Measurements from ENCODE around the gene KRT31.
"Not testable (repeated sequence)": the region's sequence is repeated elsewhere in the genome, so short reads cannot be mapped to it uniquely, and the experiment has no call there.

The KRT31 gene

GRCh38 chr17:41396996-41397660 is at the start of gene KRT31:
KRT31 (minus strand) TSS chr17:41397608; CDS start chr17:41397539, 69 bp downstream.
- DNase-seq = no peak

- DNase-seq = no peak
Observed at GRCh38 chr17:41446806-41447205, 49.4 kb upstream of the KRT31 start.

GRCh38 chr17:41444640-41445039 is 47.2 kb upstream of the KRT31 start:
- no peak for DNase-seq

- no peak for DNase-seq
Observed at GRCh38 chr17:41444186-41444585, 46.8 kb upstream of the KRT31 start.

GRCh38 chr17:41442739-41443138 is 45.3 kb upstream of the KRT31 start:
- no peak for DNase-seq

- DNase-seq = no peak
Observed at GRCh38 chr17:41440531-41441033, 43.2 kb upstream of the KRT31 start, which contains the start of gene KRT38. KRT38 (minus strand) TSS chr17:41440983; CDS start chr17:41440921, 62 bp downstream.

GRCh38 chr17:41439375-41439774 is 42.0 kb upstream of the KRT31 start:
- no peak for DNase-seq

GRCh38 chr17:41437769-41438168 is 40.4 kb upstream of the KRT31 start:
- DNase-seq = no peak

- no peak for DNase-seq
Observed at GRCh38 chr17:41437254-41437653, 39.8 kb upstream of the KRT31 start.

- DNase-seq = no peak
Observed at GRCh38 chr17:41434415-41434814, 37.0 kb upstream of the KRT31 start.

- DNase-seq = no peak
Observed at GRCh38 chr17:41434005-41434404, 36.6 kb upstream of the KRT31 start.

GRCh38 chr17:41433586-41433985 is 36.2 kb upstream of the KRT31 start:
- DNase-seq = no peak

GRCh38 chr17:41430376-41430775 is 33.0 kb upstream of the KRT31 start:
- not testable (repeated sequence) for DNase-seq

GRCh38 chr17:41429667-41430066 is 32.3 kb upstream of the KRT31 start:
- DNase-seq = no peak

GRCh38 chr17:41428591-41429291 is 31.3 kb upstream of the KRT31 start:
- no peak for DNase-seq

GRCh38 chr17:41424111-41424635 is 26.8 kb upstream of the KRT31 start, which contains the start of gene KRT37:
KRT37 (minus strand) TSS chr17:41424585; CDS start chr17:41424523, 62 bp downstream.
- no peak for DNase-seq

GRCh38 chr17:41422586-41422985 is 25.2 kb upstream of the KRT31 start:
- not testable (repeated sequence) for DNase-seq

GRCh38 chr17:41421617-41422016 is 24.2 kb upstream of the KRT31 start:
- DNase-seq = no peak

GRCh38 chr17:41421116-41421515 is 23.7 kb upstream of the KRT31 start:
- DNase-seq = no peak

GRCh38 chr17:41420134-41420533 is 22.7 kb upstream of the KRT31 start:
- DNase-seq = no peak

GRCh38 chr17:41419716-41420115 is 22.3 kb upstream of the KRT31 start:
- DNase-seq = no peak

GRCh38 chr17:41418116-41418860 is 20.9 kb upstream of the KRT31 start:
- no peak for DNase-seq

- no peak for DNase-seq
Observed at GRCh38 chr17:41417576-41418015, 20.2 kb upstream of the KRT31 start.
